HG03159 (cell line): ENCODE data around the gene ADGRD2.

Experiments
- ATAC-seq: cut with Tn5 transposase; IDR thresholded peaks from one replicate; pipeline ENCODE4 v1.9.1; 2021; ENCODE audit warnings: mild to moderate bottlenecking, moderate library complexity; ENCODE audit not compliant: unreplicated experiment

The ADGRD2 gene

GRCh38 chr9:124456341-124457078 is 6.3 kb downstream of the ADGRD2 start:
- ATAC-seq: no peak

- no peak for ATAC-seq
Measured at GRCh38 chr9:124457079-124457886, 7.0 kb downstream of the ADGRD2 start.

- no peak for ATAC-seq
Measured at GRCh38 chr9:124457887-124458431, 7.7 kb downstream of the ADGRD2 start.

GRCh38 chr9:124458441-124458840 is 8.2 kb downstream of the ADGRD2 start:
- ATAC-seq: no peak

GRCh38 chr9:124462739-124463138 is 12.5 kb downstream of the ADGRD2 start:
- no peak for ATAC-seq

- ATAC-seq: no peak
Measured at GRCh38 chr9:124465736-124466135, 15.5 kb downstream of the ADGRD2 start.

- ATAC-seq: no peak
Measured at GRCh38 chr9:124467410-124468060, 17.3 kb downstream of the ADGRD2 start.

GRCh38 chr9:124468061-124468740 is 17.9 kb downstream of the ADGRD2 start:
- no peak for ATAC-seq

- no peak for ATAC-seq
Measured at GRCh38 chr9:124469011-124469832, 19.0 kb downstream of the ADGRD2 start.

GRCh38 chr9:124470306-124470705 is 20.1 kb downstream of the ADGRD2 start:
- ATAC-seq: no peak

GRCh38 chr9:124470726-124471125 is 20.5 kb downstream of the ADGRD2 start:
- no peak for ATAC-seq

- ATAC-seq: no peak
Measured at GRCh38 chr9:124471761-124472160, 21.5 kb downstream of the ADGRD2 start.

- ATAC-seq: no peak
Measured at GRCh38 chr9:124472770-124473169, 22.5 kb downstream of the ADGRD2 start.

- no peak for ATAC-seq
Measured at GRCh38 chr9:124473310-124473709, 23.1 kb downstream of the ADGRD2 start.

GRCh38 chr9:124474151-124474550 is 23.9 kb downstream of the ADGRD2 start:
- no peak for ATAC-seq

GRCh38 chr9:124475158-124475867 is 25.1 kb downstream of the ADGRD2 start:
- ATAC-seq: no peak

- ATAC-seq: no peak
Measured at GRCh38 chr9:124475868-124476690, 25.8 kb downstream of the ADGRD2 start.

- no peak for ATAC-seq
Measured at GRCh38 chr9:124477211-124477647, 27.0 kb downstream of the ADGRD2 start.
